ENCODE results near the gene ZFP64. TPM values are rescaled to one million over a fixed set of nuclear protein-coding genes. Genes with fewer than 3 reads are reported as not detected.
"Not testable (repeated sequence)": the region's sequence is repeated elsewhere in the genome, so short reads cannot be mapped to it uniquely, and the experiment has no call there.

ZFP64 gene
- total and polyA plus RNA-seq, 5 experiments from 2014 or later: 6.0 to 12.6 (median 10.1) TPM

DNA sequence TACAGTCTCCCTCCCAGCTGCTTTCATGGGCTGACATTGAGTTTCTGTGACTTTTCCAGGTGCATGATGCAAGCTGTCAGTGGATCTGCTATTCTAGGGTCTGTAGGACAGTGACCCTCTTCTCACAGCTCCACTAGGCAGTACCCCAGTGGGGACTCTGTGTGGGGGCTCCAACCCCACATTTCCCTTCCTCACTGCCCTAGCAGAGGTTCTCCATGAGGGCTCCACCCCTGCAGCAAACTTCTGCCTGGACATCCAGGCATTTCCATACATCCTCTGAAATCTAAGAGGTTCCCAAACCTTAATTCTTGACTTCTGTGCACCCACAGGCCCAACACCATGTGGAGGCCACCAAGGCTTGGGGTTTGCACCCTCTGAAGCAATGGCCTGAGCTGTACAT, 29.3 kb upstream of the ZFP64 start:
- H3K27ac Mint-ChIP-seq, ATAC-seq, POLR2A ChIA-PET, H3K4me1 Mint-ChIP-seq, H3K4me3 Mint-ChIP-seq, DNase-seq: not testable (repeated sequence)
- peaks cover 0 to 16% (median 7%) of the 10 kb centered on the region in 5 donors for H3K27me3 Mint-ChIP-seq
- H3K36me3 Mint-ChIP-seq: peaks cover 0 to 23% (median 19%) of the 10 kb centered on the region in 3 donors
- H3K9me3 Mint-ChIP-seq: peaks cover 0 to 51% (median 21%) of the 10 kb centered on the region in 9 donors

DNA sequence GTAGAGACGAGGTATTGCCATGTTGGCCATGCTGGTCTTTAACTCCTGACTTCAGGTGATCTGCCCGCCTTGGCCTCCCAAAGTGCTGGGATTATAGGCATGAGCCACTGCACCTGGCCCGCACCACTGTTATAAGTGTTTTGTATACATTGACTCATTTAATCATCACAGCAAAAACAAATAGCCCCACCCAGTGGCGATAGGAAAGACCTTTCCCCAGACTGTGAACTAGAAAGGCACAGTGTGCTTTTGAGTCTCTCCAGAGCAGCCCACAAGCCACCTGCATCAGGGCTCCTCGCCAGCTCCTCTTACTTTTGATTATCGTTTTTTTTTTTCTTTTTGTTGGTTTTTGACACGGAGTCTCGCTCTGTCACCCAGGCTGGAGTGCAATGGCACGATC, 27.9 kb upstream of the ZFP64 start:
- Mint-ChIP-seq H3K27ac (no peak overlapping the region), H3K4me3 (no peak overlapping the region), H3K27me3 (peaks cover 3 to 20% (median 9%) of the 10 kb centered on the region in 5 donors), H3K9me3 (peaks cover 0 to 51% (median 21%) of the 10 kb centered on the region in 9 donors), H3K36me3 (peaks cover 0 to 23% (median 19%) of the 10 kb centered on the region in 3 donors), H3K4me1 (no peaks in the 10 kb centered on the region)
- POLR2A ChIA-PET: no interaction called here
- DNase-seq: no peak
- ATAC-seq: no peak

DNA sequence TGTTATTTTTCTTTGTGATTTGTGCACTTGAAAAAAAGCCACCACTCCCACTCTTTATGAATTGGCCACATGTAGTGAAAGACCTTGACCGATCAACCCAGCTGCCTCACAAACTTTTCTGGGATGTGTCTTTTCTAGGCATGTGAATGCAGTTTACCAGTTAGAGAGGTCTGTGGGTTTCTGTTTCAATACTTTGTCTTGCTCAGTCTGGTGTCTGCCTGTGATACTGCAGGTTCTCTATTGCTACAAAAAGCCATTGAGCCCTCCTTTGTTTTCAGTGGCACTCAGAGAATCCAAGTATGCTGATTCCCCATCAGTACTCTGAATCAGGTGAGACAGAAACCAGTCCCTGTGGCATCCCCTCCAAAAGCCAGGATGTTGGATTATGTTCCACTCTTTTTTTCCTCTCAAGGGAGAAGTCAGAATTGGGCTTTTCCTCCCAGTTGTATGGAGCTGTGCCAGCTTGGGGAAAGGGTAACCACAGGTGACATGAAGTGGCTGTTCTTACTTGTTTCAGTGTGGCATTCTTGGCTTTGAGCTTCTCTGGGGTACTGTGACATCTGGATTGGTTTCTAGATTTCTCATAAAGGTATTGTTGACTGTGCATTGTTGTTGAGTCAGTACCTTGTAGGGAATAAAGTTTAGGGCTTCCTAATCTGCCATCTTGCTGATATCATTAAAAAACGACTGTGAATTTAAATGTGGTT, 26.3 kb upstream of the ZFP64 start:
- POLR2A ChIA-PET: no interaction called here
- Mint-ChIP-seq H3K27ac (no peak overlapping the region), H3K4me1 (no peaks in the 10 kb centered on the region), H3K27me3 (peaks cover 9 to 22% (median 17%) of the 10 kb centered on the region in 5 donors), H3K4me3 (no peak overlapping the region), H3K9me3 (peaks cover 0 to 62% (median 21%) of the 10 kb centered on the region in 9 donors), H3K36me3 (peaks cover 0 to 23% (median 15%) of the 10 kb centered on the region in 3 donors)
- ATAC-seq: no peak
- DNase-seq: no peak

GRCh38 chr20:52213995-52214394, 22.4 kb upstream of the ZFP64 start:
- H3K4me1 Mint-ChIP-seq: no peaks in the 10 kb centered on the region
- DNase-seq (no peak), ATAC-seq (no peak)
- peaks cover 9 to 36% (median 18%) of the 10 kb centered on the region in 5 donors for H3K27me3 Mint-ChIP-seq
- H3K27ac Mint-ChIP-seq: no peak overlapping the region
- peaks cover 0 to 24% (median 22%) of the 10 kb centered on the region in 3 donors for H3K36me3 Mint-ChIP-seq
- POLR2A ChIA-PET: interaction anchor here (0.7 kb wide), 1 partner anchor 553 kb away, joined by 3 read pairs; no protein-coding TSS in a partner anchor
- peaks cover 11 to 65% (median 29%) of the 10 kb centered on the region in 9 donors for H3K9me3 Mint-ChIP-seq
- H3K4me3 Mint-ChIP-seq: no peak overlapping the region

GRCh38 chr20:52212943-52213342, 21.4 kb upstream of the ZFP64 start:
- Mint-ChIP-seq H3K36me3 (peaks cover 0 to 24% (median 22%) of the 10 kb centered on the region in 3 donors), H3K9me3 (peaks cover 9 to 56% (median 27%) of the 10 kb centered on the region in 9 donors), H3K4me3 (no peak overlapping the region), H3K4me1 (no peaks in the 10 kb centered on the region), H3K27ac (no peak overlapping the region), H3K27me3 (peaks cover 9 to 46% (median 24%) of the 10 kb centered on the region in 5 donors)
- DNase-seq (no peak), ATAC-seq (no peak)
- POLR2A ChIA-PET: no interaction called here

DNA sequence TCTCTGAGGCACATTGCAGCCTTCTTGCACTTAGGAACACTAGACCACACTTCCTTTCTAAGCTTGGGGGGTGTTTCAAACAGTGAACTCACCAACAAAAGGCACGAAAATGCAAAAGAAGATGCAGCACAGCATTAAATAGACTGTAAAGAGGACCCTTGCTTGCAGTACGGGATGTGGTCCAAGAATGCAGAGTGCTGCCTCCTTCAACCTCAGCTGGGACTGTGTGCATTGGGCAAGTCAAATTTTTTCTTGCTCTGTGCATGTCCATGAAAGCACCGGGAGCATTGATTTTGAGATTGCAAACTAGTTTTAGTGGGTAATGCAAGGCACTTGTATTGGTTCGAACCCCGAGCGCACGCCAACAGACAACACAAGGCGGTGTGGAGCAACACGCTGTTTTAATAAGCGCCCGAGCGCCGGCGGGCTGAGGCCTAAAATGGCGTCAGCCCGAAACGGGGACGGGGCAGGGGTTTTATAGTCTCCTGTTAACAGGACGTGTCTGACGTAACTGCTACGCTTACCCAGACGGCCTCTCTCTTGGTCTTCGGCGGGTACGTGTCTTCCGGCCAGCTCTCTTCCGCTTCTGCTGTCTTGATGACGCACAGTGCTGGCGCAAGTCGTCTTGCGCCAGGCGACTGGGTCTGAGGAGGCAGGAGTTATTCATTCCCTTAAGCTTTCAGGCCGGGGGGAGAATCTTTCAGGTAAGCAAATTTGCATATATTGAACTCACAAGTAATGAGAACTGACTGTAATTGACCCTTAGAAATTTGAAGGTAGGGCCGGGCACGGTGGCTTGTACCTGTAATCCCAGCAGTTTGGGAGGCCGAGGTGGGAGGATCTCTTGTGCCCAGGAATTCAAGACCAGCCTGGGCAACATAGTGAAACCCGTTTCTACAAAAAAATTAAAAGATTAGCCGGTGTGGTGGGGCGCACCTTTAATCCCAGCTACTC, 18.7 kb upstream of the ZFP64 start:
- POLR2A ChIA-PET: no interaction called here
- no peak for ATAC-seq
- DNase-seq: no peak
- Mint-ChIP-seq H3K36me3 (peaks cover 0 to 14% (median 12%) of the 10 kb centered on the region in 3 donors), H3K4me3 (no peak overlapping the region), H3K27ac (peak overlapping the region in 1 of 10 donors; percentile 63), H3K9me3 (peaks cover 4 to 42% (median 18%) of the 10 kb centered on the region in 9 donors), H3K27me3 (peaks cover 7 to 33% (median 22%) of the 10 kb centered on the region in 5 donors), H3K4me1 (no peaks in the 10 kb centered on the region)

DNA sequence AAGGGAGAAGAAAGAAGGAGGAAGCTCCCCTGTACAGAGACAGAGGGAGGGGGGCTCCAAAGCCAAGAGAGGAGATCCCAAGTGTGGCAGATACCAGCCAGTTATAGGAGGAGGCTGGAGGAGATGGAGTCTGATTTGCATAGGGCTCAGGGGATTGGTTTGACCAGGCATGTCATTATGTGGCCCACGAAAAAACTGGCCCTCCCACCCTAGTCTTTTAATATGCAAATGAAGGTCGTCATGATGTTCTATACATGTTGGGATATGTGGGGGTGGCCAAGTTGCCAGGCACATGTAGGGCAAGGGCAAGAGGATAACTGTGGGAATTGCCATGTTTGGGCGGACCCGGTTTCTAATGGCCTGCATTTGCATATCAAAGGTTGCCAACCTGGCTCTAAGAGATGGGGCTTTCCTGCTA, 17.6 kb upstream of the ZFP64 start:
- Mint-ChIP-seq H3K36me3 (peaks cover 0 to 14% (median 12%) of the 10 kb centered on the region in 3 donors), H3K27ac (no peak overlapping the region), H3K27me3 (peaks cover 4 to 26% (median 21%) of the 10 kb centered on the region in 5 donors), H3K9me3 (peaks cover 4 to 42% (median 18%) of the 10 kb centered on the region in 9 donors), H3K4me3 (no peak overlapping the region), H3K4me1 (no peaks in the 10 kb centered on the region)
- POLR2A ChIA-PET: no interaction called here
- no peak for DNase-seq
- no peak for ATAC-seq

GRCh38 chr20:52207020-52207810, 15.6 kb upstream of the ZFP64 start:
- peaks cover 0 to 12% (median 10%) of the 10 kb centered on the region in 3 donors for H3K36me3 Mint-ChIP-seq
- H3K27ac Mint-ChIP-seq: no peak overlapping the region
- H3K4me1 Mint-ChIP-seq: no peaks in the 10 kb centered on the region
- no peak overlapping the region for H3K4me3 Mint-ChIP-seq
- H3K9me3 Mint-ChIP-seq: peaks cover 4 to 24% (median 11%) of the 10 kb centered on the region in 9 donors
- peaks cover 0 to 18% (median 15%) of the 10 kb centered on the region in 5 donors for H3K27me3 Mint-ChIP-seq
- POLR2A ChIA-PET: no interaction called here
- DNase-seq (no peak), ATAC-seq (no peak)

DNA sequence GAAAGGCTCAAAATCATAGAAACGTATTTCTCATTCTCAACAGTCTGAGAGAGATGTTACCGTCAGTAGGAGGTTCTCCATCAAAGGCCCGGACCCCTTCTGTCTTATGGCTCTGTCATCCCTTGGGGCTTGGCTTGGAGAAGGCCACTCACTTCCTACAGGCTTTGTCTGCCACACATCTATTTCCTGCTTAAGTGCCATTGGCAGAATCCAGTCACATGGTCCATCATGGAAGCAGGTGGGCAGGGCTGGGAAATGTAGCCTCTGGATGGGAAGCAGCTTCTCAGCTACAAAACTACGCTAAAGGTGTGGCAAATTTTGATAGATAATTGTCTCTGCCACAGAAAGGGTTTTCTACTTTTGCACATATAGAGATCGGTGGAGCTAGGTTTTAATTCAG, 12.6 kb upstream of the ZFP64 start:
- no peak for DNase-seq
- no peaks in the 10 kb centered on the region for H3K9me3 Mint-ChIP-seq
- no peaks in the 10 kb centered on the region for H3K36me3 Mint-ChIP-seq
- no peak overlapping the region for H3K4me3 Mint-ChIP-seq
- peak overlapping the region in 1 of 10 donors; percentile 53 for H3K27ac Mint-ChIP-seq
- peaks cover 0 to 15% (median 11%) of the 10 kb centered on the region in 5 donors for H3K27me3 Mint-ChIP-seq
- no peaks in the 10 kb centered on the region for H3K4me1 Mint-ChIP-seq
- ATAC-seq: no peak
- POLR2A ChIA-PET: no interaction called here

DNA sequence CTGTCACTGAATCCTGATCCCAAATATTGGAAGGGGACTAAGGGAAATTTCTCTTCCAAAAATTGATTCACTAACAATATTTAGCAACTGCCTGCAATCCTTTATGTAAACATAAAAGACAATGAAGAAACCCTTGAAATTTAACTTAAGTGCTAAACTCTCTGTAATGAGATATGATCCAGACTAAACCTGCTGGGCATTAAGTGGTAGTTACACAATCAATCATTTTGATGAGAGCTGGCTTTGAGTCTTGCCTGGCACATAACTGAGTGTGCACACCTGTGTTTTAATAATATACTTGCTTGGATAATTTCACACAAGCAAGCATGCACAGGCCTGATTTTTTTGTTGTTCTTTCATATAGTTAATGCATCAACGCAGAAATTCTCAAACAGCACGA, 9.8 kb upstream of the ZFP64 start:
- Mint-ChIP-seq H3K9me3 (no peaks in the 10 kb centered on the region), H3K36me3 (no peaks in the 10 kb centered on the region), H3K4me3 (peak overlapping the region in 1 of 10 donors; percentile 12), H3K27me3 (peaks cover 0 to 6% (median 0%) of the 10 kb centered on the region in 5 donors), H3K4me1 (no peaks in the 10 kb centered on the region), H3K27ac (no peak overlapping the region)
- POLR2A ChIA-PET: no interaction called here
- DNase-seq: no peak
- ATAC-seq: no peak

- H3K4me1 Mint-ChIP-seq: no peaks in the 10 kb centered on the region
- peaks cover 0 to 6% (median 0%) of the 10 kb centered on the region in 5 donors for H3K27me3 Mint-ChIP-seq
- ATAC-seq: no peak
- POLR2A ChIA-PET: interaction anchor here (1.0 kb wide), 1 partner anchor 9 kb away, joined by 4 read pairs; the partner anchor contains the start of gene ZFP64
- H3K4me3 Mint-ChIP-seq: no peak overlapping the region
- no peak for DNase-seq
- no peak overlapping the region for H3K27ac Mint-ChIP-seq
- H3K36me3 Mint-ChIP-seq: no peaks in the 10 kb centered on the region
- H3K9me3 Mint-ChIP-seq: no peaks in the 10 kb centered on the region
These were observed 9.3 kb upstream of the ZFP64 start for GRCh38 chr20:52200870-52201269.

- no peaks in the 10 kb centered on the region for H3K36me3 Mint-ChIP-seq
- no peak for DNase-seq
- H3K9me3 Mint-ChIP-seq: no peaks in the 10 kb centered on the region
- peaks cover 5 to 12% (median 10%) of the 10 kb centered on the region in 4 donors for H3K4me1 Mint-ChIP-seq
- no peaks in the 10 kb centered on the region for H3K27me3 Mint-ChIP-seq
- POLR2A ChIA-PET: no interaction called here
- no peak for ATAC-seq
- no peak overlapping the region for H3K27ac Mint-ChIP-seq
- no peak overlapping the region for H3K4me3 Mint-ChIP-seq
These were observed 5.3 kb upstream of the ZFP64 start for GRCh38 chr20:52196845-52197244.
